Stimulated activated CD8-positive, alpha-beta memory T cell treated with anti-CD3 and anti-CD28 coated beads, Interleukin-7, amount 100 ng/mL, for 4 hours (primary cell): ENCODE measurements around the gene TMEM200A.

Experiments used
- DNase-seq, 2 donors: peaks; one replicate each; pipeline ENCODE4 v3.0.0-alpha.2; 2020; ENCODE audit warnings: low read depth in 2 of 2

The TMEM200A gene

DNA sequence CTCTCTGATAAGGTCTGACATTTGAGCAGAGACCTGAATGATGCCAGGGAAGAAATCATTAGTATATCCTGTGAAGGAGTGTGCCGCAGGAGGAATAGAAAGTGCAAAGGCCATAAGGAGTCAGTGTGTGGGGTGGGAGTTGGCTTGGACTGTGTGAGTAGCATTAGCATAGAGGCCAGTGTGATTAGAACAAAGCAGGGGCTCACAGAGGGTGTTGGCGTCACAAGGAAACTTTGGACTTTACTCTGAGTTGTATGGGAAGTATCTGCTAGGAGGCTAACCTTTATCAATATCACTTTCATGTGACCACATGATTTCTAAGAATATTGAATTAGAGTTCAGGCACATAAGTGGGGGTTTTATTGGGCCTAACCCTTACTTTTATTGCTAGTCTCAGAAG, 12.1 kb downstream of the TMEM200A start:
- no peak for DNase-seq

DNA sequence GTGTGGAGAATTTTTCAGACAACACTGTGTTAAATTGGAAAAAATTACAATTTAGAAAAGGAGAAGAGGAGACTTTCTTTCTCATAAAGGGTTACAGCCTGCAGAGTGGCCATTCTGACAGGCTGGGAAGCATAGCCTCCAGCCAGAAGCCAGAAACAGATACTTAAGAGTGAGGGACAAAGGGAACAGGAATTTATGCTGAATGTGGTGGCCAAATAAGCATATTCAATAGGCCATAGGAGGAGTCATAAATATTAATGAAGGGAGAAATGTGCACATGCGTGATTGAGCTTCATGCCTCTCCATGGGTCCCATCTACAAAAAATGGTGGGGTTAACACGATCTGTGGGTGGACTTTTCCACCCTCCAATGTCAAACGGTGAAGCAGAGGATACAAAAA, 13.4 kb downstream of the TMEM200A start:
- DNase-seq = no peak

- DNase-seq = no peak
These were observed 15.2 kb downstream of the TMEM200A start for GRCh38 chr6:130381012-130381411.

DNA sequence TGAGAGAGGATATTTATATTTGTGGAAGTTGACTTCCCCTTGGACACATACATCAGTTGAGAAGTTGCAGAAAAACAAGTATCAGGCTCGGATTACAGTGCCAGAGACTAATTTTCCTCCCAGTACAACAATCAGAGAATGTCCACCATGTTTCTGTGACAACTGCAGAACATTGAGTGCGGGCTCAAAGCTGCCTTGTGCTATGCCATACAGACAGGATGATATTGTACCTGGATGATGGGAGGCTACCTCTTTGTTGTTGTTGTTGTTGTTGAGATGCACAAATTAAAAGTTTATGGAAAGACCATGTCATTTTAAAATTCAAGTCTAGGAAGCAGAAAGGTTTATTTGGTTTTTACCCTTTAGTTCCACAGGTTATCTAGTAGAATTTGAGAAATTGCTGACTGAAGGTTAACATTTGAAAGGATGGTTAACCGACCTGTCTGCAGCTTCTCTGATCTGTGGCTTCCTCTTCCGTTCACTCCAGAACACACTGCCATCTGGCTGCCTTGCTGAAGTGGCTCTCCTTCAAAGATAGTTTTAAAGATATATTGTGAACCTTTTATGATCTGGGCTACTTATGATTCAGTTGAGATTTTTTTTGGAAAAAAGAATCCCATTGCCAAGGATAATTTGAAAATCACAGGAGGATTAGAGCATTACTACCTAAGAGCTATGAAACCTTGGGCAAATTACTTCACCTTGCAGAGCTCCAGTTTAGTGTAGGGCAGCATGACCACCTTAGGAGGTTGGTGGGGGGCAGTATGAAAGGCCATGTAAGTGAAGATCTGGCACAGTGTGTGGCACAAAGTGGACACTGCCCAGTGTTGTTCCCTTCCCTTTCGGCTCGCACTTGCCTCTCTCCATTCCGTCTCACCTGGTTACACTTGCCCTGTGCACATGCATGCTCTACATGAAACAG, 15.9 kb downstream of the TMEM200A start:
- DNase-seq = peak in 1 of 2 donors; percentile 10

GRCh38 chr6:130382872-130383490, 17.2 kb downstream of the TMEM200A start:
- no peak for DNase-seq

- DNase-seq = no peak
These were observed 19.4 kb downstream of the TMEM200A start for GRCh38 chr6:130385064-130385695.

DNA sequence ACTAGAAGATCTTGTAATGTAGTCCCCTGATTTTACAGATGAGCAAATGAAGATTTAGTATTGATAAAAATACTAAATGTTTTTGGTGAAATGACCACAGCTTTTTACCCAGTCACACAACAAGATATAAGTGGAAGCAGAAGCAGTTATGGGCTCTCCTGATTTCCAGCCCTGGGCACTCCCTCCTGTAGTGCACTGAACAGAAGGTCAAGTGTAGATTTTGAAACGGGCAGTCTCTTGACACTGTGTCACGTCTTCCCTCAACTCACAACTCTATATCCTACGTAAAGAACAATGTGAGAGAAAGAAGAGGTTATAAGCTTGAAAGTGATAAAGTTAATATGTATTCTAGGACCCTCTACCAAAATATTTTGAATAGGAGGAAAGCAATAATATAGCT, 23.3 kb downstream of the TMEM200A start:
- DNase-seq = no peak

DNA sequence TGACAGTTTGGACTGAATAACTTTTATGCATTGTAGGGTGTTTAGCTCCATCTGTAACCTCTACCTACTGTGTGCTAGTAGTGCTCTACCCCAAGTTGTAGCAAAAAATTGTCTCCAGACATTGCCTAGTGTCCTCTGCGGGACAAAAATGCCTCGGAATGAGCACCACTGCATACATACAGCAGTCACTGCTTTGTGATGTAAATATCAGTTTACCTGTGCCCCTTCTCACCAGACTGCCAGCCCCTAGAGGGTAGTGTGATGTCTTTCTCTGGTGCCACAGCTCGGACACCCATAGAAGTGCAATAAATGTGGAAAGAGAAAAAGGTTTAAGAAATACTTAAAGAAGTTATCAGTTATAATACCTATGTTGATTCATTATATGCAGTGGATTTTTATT, 25.1 kb downstream of the TMEM200A start:
- no peak for DNase-seq

DNA sequence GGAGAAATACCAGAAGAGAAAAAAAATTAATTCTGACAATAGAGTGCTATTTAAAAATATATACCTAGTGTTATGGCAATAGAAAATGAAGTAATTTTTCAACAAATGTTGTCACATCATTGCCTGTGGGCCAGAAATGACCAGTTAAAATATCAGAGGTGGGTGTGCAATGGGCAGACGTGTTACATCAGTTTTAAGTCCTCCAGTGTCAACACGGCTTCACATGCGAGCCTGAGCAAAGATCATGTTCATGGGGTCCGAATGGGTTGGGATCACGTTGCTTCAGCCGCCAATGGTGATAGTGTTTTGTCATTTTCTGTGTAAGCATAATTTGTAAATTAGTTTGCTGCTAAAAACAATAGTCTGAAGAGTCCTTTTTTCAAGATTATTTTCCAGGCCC, 27.5 kb downstream of the TMEM200A start:
- DNase-seq = no peak

- DNase-seq = no peak
These were observed 28.4 kb downstream of the TMEM200A start for GRCh38 chr6:130394246-130394645.

- DNase-seq = no peak
These were observed 29.3 kb downstream of the TMEM200A start for GRCh38 chr6:130395164-130395563.

DNA sequence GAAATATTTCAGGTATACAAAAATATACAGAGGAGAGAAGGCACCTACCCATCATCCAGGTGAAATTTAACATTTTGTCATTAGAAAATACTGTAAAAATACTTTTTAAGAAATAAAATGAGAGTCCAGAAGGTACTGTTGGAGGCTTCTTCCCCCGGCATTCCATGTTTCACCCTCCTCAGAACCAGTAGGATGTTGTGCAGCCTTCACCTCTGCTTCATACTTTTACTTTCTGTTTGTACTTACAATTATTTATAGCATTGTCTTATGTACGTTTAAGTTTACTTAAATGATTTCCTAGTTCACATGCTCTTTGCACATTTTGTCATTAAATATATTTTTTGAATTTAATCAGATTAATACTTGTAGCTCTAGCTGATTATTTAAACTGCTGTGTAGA, 30.9 kb downstream of the TMEM200A start:
- no peak for DNase-seq

GRCh38 chr6:130405549-130405948, 39.7 kb downstream of the TMEM200A start:
- no peak for DNase-seq

DNA sequence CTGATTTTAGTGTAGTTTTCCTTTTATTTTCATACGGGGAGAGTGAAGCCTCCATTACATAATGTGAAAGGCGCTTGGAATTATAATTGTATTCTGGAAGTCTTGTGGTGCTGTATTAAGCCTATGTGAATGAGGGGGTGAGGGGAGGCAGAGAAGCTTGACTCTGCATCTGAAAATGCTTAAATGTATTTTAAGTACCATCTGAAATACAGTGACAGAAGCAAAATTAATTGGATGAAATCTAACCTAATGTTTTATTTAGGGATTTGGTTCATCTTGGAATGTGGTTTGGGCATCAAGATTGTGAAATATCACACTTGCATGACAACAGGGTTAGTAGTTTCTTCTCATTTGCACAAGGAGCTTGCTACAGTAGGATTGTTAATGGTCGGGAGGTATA, 41.2 kb downstream of the TMEM200A start:
- no peak for DNase-seq

GRCh38 chr6:130409418-130410100, 43.7 kb downstream of the TMEM200A start:
- DNase-seq = no peak

DNA sequence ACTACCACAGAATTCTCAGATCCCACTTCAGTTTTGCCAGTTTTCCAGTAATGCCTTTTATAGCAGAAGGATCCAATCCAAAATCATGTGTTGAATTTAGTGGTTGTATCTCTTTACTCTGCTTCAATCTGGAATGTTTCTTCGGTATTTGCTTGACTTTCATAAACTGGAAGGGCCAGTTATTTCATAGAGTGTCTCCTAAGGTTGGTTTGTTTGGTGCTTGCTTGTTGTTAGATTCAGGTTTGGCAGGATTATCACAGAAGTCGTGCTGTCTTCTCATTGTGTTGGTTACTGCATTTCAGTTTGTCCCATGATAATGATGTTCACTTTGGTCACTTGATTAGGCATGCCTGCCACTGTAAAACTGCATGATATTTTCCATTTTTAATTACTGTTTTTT, 45.7 kb downstream of the TMEM200A start:
- no peak for DNase-seq

GRCh38 chr6:130412556-130413290, 46.9 kb downstream of the TMEM200A start:
- no peak for DNase-seq

DNA sequence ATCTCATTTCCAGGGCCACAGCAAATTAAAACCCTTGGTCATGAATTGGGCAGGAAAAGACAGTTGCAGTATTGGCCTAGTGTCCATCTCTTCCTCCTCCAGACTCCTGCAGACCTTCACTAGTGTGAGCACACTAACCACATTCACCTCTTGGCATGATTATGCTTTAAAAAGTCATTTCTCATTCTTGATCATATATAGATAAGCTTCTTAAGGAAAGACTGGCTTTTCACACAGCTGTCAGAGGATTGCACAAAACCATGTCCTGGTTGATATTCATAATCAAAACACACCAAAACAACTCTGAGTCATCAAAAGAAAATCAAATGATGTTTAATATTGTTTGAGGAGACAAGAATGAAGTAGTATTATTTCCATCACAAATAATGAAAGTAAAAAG, 52.1 kb downstream of the TMEM200A start:
- DNase-seq = no peak

- no peak for DNase-seq
These were observed 55.1 kb downstream of the TMEM200A start for GRCh38 chr6:130420911-130421310.

- no peak for DNase-seq
These were observed 55.8 kb downstream of the TMEM200A start for GRCh38 chr6:130421585-130421984.

DNA sequence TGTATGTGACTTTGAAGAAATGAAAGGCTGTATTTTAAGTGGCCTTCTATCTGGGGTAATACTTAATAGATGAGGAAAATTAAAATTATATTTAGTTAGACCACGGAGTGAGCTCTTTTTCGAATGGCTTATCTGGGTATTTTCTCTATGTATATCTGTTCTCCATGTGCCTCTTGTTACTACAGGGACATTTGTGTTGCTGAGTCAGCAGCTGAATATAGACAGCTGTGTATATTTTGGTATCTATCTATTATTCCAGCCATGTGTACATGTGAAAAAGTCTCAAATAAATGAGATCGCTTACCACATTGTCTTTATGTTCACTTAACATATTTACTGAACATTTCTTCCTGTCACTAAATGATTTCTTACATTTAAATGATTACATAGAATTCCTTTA, 57.2 kb downstream of the TMEM200A start:
- DNase-seq = no peak

GRCh38 chr6:130424710-130425109, 58.9 kb downstream of the TMEM200A start:
- DNase-seq = no peak
